HEK293T (cell line): ENCODE measurements around the gene PCDHGB4.
A peak's percentile ranks its signal among the peaks of the same experiment; 100 is the strongest.
"Not testable (repeated sequence)": the region's sequence is repeated elsewhere in the genome, so short reads cannot be mapped to it uniquely, and the experiment has no call there.

Experiments used
- CTCF ChIA-PET: fragments of 350-600 bp; formaldehyde crosslinking; extraction: SDS; loops from one replicate; lab custom pipeline; 2021; ENCODE audit warnings: antibody characterized with exemption, inconsistent platforms; lab: Yijun Ruan, JAX
- POLR2A ChIA-PET: fragments of 350-600 bp; formaldehyde crosslinking; extraction: SDS; loops from one replicate; lab custom pipeline; 2020; ENCODE audit warnings: antibody characterized with exemption, inconsistent platforms; lab: Yijun Ruan, JAX
- DNase-seq: peaks from one replicate; pipeline ENCODE4 v3.0.0; 2012; ENCODE audit warnings: mixed read lengths; ENCODE audit errors: extremely low spot score
- ARNT ChIP-seq: fragments of 450-650 bp; IDR thresholded peaks from 2 replicates; pipeline ENCODE4 v1.6.1; 2017; ENCODE audit warnings: mild to moderate bottlenecking
- FOXA1 ChIP-seq: fragments of 450-650 bp; IDR thresholded peaks from 2 replicates; pipeline ENCODE4 v1.6.1; 2016; ENCODE audit warnings: mild to moderate bottlenecking
- FOXK2 ChIP-seq: fragments of 450-650 bp; IDR thresholded peaks from 2 replicates; pipeline ENCODE4 v1.6.1; 2016; ENCODE audit warnings: mild to moderate bottlenecking
- FOXM1 ChIP-seq: fragments of 450-650 bp; IDR thresholded peaks from 2 replicates; pipeline ENCODE4 v1.6.1; 2017; ENCODE audit warnings: mild to moderate bottlenecking, borderline replicate concordance
- HDGF ChIP-seq: fragments of 450-650 bp; IDR thresholded peaks from 2 replicates; pipeline ENCODE4 v1.6.1; 2017; ENCODE audit warnings: antibody characterized with exemption, borderline replicate concordance
- L3MBTL2 ChIP-seq: fragments of 450-650 bp; conservative IDR thresholded peaks from 2 replicates; pipeline ENCODE4 v1.6.1; 2016; ENCODE audit warnings: mild to moderate bottlenecking
- LEF1 ChIP-seq: fragments of 450-650 bp; IDR thresholded peaks from 2 replicates; pipeline ENCODE4 v1.6.1; 2017; ENCODE audit warnings: mild to moderate bottlenecking, borderline replicate concordance
- PKNOX1 ChIP-seq: fragments of 450-650 bp; IDR thresholded peaks from 2 replicates; pipeline ENCODE4 v1.6.1; 2016
- SP1 ChIP-seq: fragments of 450-650 bp; IDR thresholded peaks from 2 replicates; pipeline ENCODE4 v1.6.1; 2017
- SUZ12 ChIP-seq: fragments of 450-650 bp; IDR thresholded peaks from 2 replicates; pipeline ENCODE4 v1.6.1; 2016; ENCODE audit warnings: mild to moderate bottlenecking
- TARDBP ChIP-seq: fragments of 450-650 bp; IDR thresholded peaks from 2 replicates; pipeline ENCODE4 v1.6.1; 2016
- ZNF384 ChIP-seq: fragments of 450-650 bp; IDR thresholded peaks from 2 replicates; pipeline ENCODE4 v1.6.1; 2016

PCDHGB4 gene

GRCh38 chr5:141392429-141393198 lies 5.1 kb downstream of the PCDHGB4 start, which contains the start of gene PCDHGA8:
TSS of gene PCDHGA8 (plus strand) at chr5:141392633. CDS start at chr5:141392814, 181 bp downstream.
- TF ChIP-seq SUZ12 (no peak), L3MBTL2 (peak; percentile 59; the same call in 1 of the 2 replicates), ZNF384 (no peak), HDGF (no peak)
- CTCF ChIA-PET, result no interaction called here
- DNase-seq, result no peak
- POLR2A ChIA-PET, result no interaction called here

- no peak for TF ChIP-seq LEF1
- TF ChIP-seq TARDBP, result no peak
- TF ChIP-seq PKNOX1, result no peak
- TF ChIP-seq SUZ12, result no peak
- TF ChIP-seq HDGF, result no peak
- ChIA-PET CTCF (no interaction called here), POLR2A (no interaction called here)
- DNase-seq, result no peak
Observed at GRCh38 chr5:141393267-141393666, 5.8 kb downstream of the PCDHGB4 start.

GRCh38 chr5:141394401-141395187 lies 7.1 kb downstream of the PCDHGB4 start:
- CTCF ChIA-PET, POLR2A ChIA-PET, DNase-seq: not testable (repeated sequence)

GRCh38 chr5:141397756-141398551 lies 10.5 kb downstream of the PCDHGB4 start, which contains the start of gene PCDHGB5:
TSS of gene PCDHGB5 (plus strand) at chr5:141397947. CDS start at chr5:141398128, 181 bp downstream.
- POLR2A ChIA-PET, CTCF ChIA-PET, DNase-seq: not testable (repeated sequence)

GRCh38 chr5:141398608-141399007 lies 11.1 kb downstream of the PCDHGB4 start:
- CTCF ChIA-PET, result no interaction called here
- POLR2A ChIA-PET, result no interaction called here

GRCh38 chr5:141399555-141400258 lies 12.2 kb downstream of the PCDHGB4 start:
- TF ChIP-seq FOXA1, result no peak
- no peak for TF ChIP-seq LEF1
- TF ChIP-seq ZNF384, result no peak
- TF ChIP-seq HDGF, result no peak
- no peak for TF ChIP-seq L3MBTL2
- TF ChIP-seq FOXM1, result no peak
- no peak for DNase-seq
- CTCF ChIA-PET, result no interaction called here
- POLR2A ChIA-PET, result no interaction called here

More at GRCh38 chr5:141398608-141399007, 11.1 kb downstream of the PCDHGB4 start:
- no peak for TF ChIP-seq PKNOX1
- no peak for TF ChIP-seq FOXA1
- TF ChIP-seq ARNT, result no peak
- no peak for TF ChIP-seq SP1
- TF ChIP-seq ZNF384, result no peak
- no peak for DNase-seq

- POLR2A ChIA-PET, result no interaction called here
- peak; percentile 39 for DNase-seq
- TF ChIP-seq HDGF (no peak), ARNT (no peak), TARDBP (no peak), FOXA1 (no peak), FOXK2 (no peak)
- CTCF ChIA-PET, result no interaction called here
Observed at GRCh38 chr5:141402553-141403243, 15.2 kb downstream of the PCDHGB4 start, which contains the start of gene PCDHGA9. TSS of gene PCDHGA9 (plus strand) at chr5:141402778. CDS start at chr5:141402953, 175 bp downstream.
